HG03039 (cell line): ENCODE results near the gene RAB13.

Experiments used
- ATAC-seq: cut with Tn5 transposase; IDR thresholded peaks from one replicate; pipeline ENCODE4 v1.9.1; 2021; ENCODE audit warnings: mild to moderate bottlenecking, moderate library complexity; ENCODE audit not compliant: unreplicated experiment

Gene RAB13

GRCh38 chr1:153957744-153958110 is 28.4 kb downstream of the RAB13 start:
- peak; percentile 4 for ATAC-seq

- no peak for ATAC-seq
Measured at GRCh38 chr1:153956997-153957715, 29.0 kb downstream of the RAB13 start.

GRCh38 chr1:153954826-153955225 is 31.3 kb downstream of the RAB13 start:
- no peak for ATAC-seq

GRCh38 chr1:153953859-153954365 is 32.2 kb downstream of the RAB13 start:
- ATAC-seq: no peak

GRCh38 chr1:153951801-153952200 is 34.3 kb downstream of the RAB13 start:
- ATAC-seq: no peak

- ATAC-seq: no peak
Measured at GRCh38 chr1:153951183-153951582, 35.0 kb downstream of the RAB13 start.

GRCh38 chr1:153946622-153947241 is 39.4 kb downstream of the RAB13 start, which contains the start of gene DENND4B:
DENND4B (minus strand) TSS chr1:153946718; CDS start chr1:153944374, 2,344 bp downstream.
- ATAC-seq: peak; percentile 49

- ATAC-seq: peak; percentile 58
Measured at GRCh38 chr1:153945795-153946621, 40.1 kb downstream of the RAB13 start.

- ATAC-seq: no peak
Measured at GRCh38 chr1:153945131-153945794, 40.9 kb downstream of the RAB13 start.

- ATAC-seq: no peak
Measured at GRCh38 chr1:153944827-153945117, 41.4 kb downstream of the RAB13 start.

GRCh38 chr1:153944005-153944826 is 41.9 kb downstream of the RAB13 start:
- ATAC-seq: no peak

- no peak for ATAC-seq
Measured at GRCh38 chr1:153942766-153943549, 43.2 kb downstream of the RAB13 start.

GRCh38 chr1:153941826-153942725 is 44.1 kb downstream of the RAB13 start:
- no peak for ATAC-seq

GRCh38 chr1:153940756-153941155 is 45.4 kb downstream of the RAB13 start:
- ATAC-seq: no peak

GRCh38 chr1:153939476-153939875 is 46.7 kb downstream of the RAB13 start:
- ATAC-seq: no peak

- ATAC-seq: no peak
Measured at GRCh38 chr1:153938996-153939395, 47.1 kb downstream of the RAB13 start.

GRCh38 chr1:153937331-153937730 is 48.8 kb downstream of the RAB13 start:
- no peak for ATAC-seq

- no peak for ATAC-seq
Measured at GRCh38 chr1:153936011-153936802, 49.9 kb downstream of the RAB13 start.
